DOHH2 (cell line): ENCODE measurements around the gene GRHPR.

Experiments
- EZH2phosphoT487 ChIP-seq: fragments of 200-600 bp; sonication (generic); IDR thresholded peaks from 2 replicates; pipeline ENCODE4 v1.6.1; 2017; ENCODE audit warnings: borderline replicate concordance, mild to moderate bottlenecking, antibody characterized with exemption, low read length, moderate library complexity, mixed read lengths
- TF ChIP-seq, protein P1 (sequence below): fragments of 200-600 bp; sonication (generic); IDR thresholded peaks from one replicate; pipeline ENCODE4 v1.5.1; 2014; ENCODE audit warnings: antibody characterized with exemption, mild to moderate bottlenecking, low read depth, low read length; ENCODE audit not compliant: poor library complexity, severe bottlenecking

DNA sequence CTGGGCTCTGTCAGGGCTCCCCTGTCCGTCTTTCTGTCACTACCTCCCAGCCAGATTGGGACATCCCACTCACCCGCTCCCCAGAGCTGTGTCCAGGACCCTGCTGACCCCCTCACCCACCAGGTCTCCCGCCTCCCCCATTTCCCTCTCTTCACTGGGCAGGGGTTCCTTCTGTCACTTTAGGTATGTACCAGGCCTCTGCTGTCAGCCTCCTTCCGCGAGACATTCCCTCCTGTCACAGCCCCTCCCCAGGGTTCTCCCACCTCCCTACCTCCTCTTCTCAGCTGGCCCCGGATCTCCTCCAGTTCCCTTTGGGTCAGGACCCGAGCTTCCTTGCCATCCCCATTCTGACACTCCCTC lies 63.7 kb downstream of the GRHPR start:
- TF ChIP-seq, protein P1, sequence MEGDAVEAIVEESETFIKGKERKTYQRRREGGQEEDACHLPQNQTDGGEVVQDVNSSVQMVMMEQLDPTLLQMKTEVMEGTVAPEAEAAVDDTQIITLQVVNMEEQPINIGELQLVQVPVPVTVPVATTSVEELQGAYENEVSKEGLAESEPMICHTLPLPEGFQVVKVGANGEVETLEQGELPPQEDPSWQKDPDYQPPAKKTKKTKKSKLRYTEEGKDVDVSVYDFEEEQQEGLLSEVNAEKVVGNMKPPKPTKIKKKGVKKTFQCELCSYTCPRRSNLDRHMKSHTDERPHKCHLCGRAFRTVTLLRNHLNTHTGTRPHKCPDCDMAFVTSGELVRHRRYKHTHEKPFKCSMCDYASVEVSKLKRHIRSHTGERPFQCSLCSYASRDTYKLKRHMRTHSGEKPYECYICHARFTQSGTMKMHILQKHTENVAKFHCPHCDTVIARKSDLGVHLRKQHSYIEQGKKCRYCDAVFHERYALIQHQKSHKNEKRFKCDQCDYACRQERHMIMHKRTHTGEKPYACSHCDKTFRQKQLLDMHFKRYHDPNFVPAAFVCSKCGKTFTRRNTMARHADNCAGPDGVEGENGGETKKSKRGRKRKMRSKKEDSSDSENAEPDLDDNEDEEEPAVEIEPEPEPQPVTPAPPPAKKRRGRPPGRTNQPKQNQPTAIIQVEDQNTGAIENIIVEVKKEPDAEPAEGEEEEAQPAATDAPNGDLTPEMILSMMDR = no peak
- no peak for TF ChIP-seq EZH2phosphoT487
